Measurements from ENCODE around the gene FAM131A. TPM values are rescaled to one million over a fixed set of nuclear protein-coding genes. Genes with fewer than 3 reads are reported as not detected.

The FAM131A gene
- total and polyA plus RNA-seq, 2 experiments from 2014 or later: 12.2 to 12.6 TPM

- TF ChIP-seq EZH2phosphoT487 (IDR thresholded peaks at IDR 0.05; ENCODE audit: low read depth, severe bottlenecking, unreplicated experiment): no peak
- TF ChIP-seq, protein P1, sequence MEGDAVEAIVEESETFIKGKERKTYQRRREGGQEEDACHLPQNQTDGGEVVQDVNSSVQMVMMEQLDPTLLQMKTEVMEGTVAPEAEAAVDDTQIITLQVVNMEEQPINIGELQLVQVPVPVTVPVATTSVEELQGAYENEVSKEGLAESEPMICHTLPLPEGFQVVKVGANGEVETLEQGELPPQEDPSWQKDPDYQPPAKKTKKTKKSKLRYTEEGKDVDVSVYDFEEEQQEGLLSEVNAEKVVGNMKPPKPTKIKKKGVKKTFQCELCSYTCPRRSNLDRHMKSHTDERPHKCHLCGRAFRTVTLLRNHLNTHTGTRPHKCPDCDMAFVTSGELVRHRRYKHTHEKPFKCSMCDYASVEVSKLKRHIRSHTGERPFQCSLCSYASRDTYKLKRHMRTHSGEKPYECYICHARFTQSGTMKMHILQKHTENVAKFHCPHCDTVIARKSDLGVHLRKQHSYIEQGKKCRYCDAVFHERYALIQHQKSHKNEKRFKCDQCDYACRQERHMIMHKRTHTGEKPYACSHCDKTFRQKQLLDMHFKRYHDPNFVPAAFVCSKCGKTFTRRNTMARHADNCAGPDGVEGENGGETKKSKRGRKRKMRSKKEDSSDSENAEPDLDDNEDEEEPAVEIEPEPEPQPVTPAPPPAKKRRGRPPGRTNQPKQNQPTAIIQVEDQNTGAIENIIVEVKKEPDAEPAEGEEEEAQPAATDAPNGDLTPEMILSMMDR (IDR thresholded peaks at IDR 0.05; ENCODE audit: poor library complexity): peak; percentile 94
- no peak for TF ChIP-seq EZH2 (IDR thresholded peaks at IDR 0.05; ENCODE audit: borderline replicate concordance)
- H3K9me2 ChIP-seq (replicated peaks; ENCODE audit: insufficient read depth): no peaks in the 10 kb centered on the region
- no peaks in the 10 kb centered on the region for H3K79me2 ChIP-seq
- WGBS (ENCODE audit: low lambda C conversion rate, missing lambda C conversion rate): 41% methylated on average over 5 of the region's 5 CpGs
- no peaks in the 10 kb centered on the region for H4K20me1 ChIP-seq (ENCODE audit: insufficient read depth, poor library complexity, severe bottlenecking)
- no peak overlapping the region for H3K4me3 ChIP-seq
- H3K4me2 ChIP-seq: no peak overlapping the region
- H3K36me3 ChIP-seq (replicated peaks; ENCODE audit: insufficient read depth, low read depth): peaks cover 4% of the 10 kb centered on the region
- peak; percentile 91 for DNase-seq (ENCODE audit: low spot score)
- no peaks in the 10 kb centered on the region for H3K27me3 ChIP-seq
- no peak overlapping the region for H3K27ac ChIP-seq
- peaks cover 5% of the 10 kb centered on the region for H3K4me1 ChIP-seq (ENCODE audit: insufficient read depth)
- no peak overlapping the region for H2AFZ ChIP-seq
- no peaks in the 10 kb centered on the region for H3K9me3 ChIP-seq (ENCODE audit: low read depth)
Observed at GRCh38 chr3:184371570-184372018, 34.2 kb downstream of the FAM131A start.

GRCh38 chr3:184372296-184372821, 35.0 kb downstream of the FAM131A start:
- H3K4me3 ChIP-seq: no peak overlapping the region
- H4K20me1 ChIP-seq (ENCODE audit: insufficient read depth, poor library complexity, severe bottlenecking): no peaks in the 10 kb centered on the region
- no peaks in the 10 kb centered on the region for H3K9me2 ChIP-seq (replicated peaks; ENCODE audit: insufficient read depth)
- H3K4me2 ChIP-seq: no peak overlapping the region
- H3K9me3 ChIP-seq (ENCODE audit: low read depth): no peaks in the 10 kb centered on the region
- WGBS (ENCODE audit: low lambda C conversion rate, missing lambda C conversion rate): 85% methylated on average over 8 of the region's 8 CpGs
- no peak overlapping the region for H3K27ac ChIP-seq
- H3K36me3 ChIP-seq (replicated peaks; ENCODE audit: insufficient read depth, low read depth): peaks cover 4% of the 10 kb centered on the region
- H3K4me1 ChIP-seq (ENCODE audit: insufficient read depth): peaks cover 5% of the 10 kb centered on the region
- no peak overlapping the region for H2AFZ ChIP-seq
- H3K79me2 ChIP-seq: no peaks in the 10 kb centered on the region
- TF ChIP-seq EZH2phosphoT487 (IDR thresholded peaks at IDR 0.05; ENCODE audit: low read depth, severe bottlenecking, unreplicated experiment) (no peak), EZH2 (IDR thresholded peaks at IDR 0.05; ENCODE audit: borderline replicate concordance) (no peak)
- TF ChIP-seq, protein P1 (IDR thresholded peaks at IDR 0.05; ENCODE audit: poor library complexity): no peak
- no peaks in the 10 kb centered on the region for H3K27me3 ChIP-seq
- no peak for DNase-seq (ENCODE audit: low spot score)

- Histone ChIP-seq H2AFZ (no peak overlapping the region), H3K9me3 (ENCODE audit: low read depth) (no peaks in the 10 kb centered on the region), H3K4me2 (no peak overlapping the region), H3K4me1 (ENCODE audit: insufficient read depth) (peaks cover 8% of the 10 kb centered on the region), H4K20me1 (ENCODE audit: insufficient read depth, poor library complexity, severe bottlenecking) (no peaks in the 10 kb centered on the region), H3K9me2 (replicated peaks; ENCODE audit: insufficient read depth) (no peaks in the 10 kb centered on the region), H3K36me3 (replicated peaks; ENCODE audit: insufficient read depth, low read depth) (peaks cover 4% of the 10 kb centered on the region), H3K27ac (no peak overlapping the region), H3K27me3 (no peaks in the 10 kb centered on the region), H3K4me3 (no peak overlapping the region), H3K79me2 (no peaks in the 10 kb centered on the region)
- TF ChIP-seq EZH2phosphoT487 (IDR thresholded peaks at IDR 0.05; ENCODE audit: low read depth, severe bottlenecking, unreplicated experiment) (no peak), EZH2 (IDR thresholded peaks at IDR 0.05; ENCODE audit: borderline replicate concordance) (no peak)
- TF ChIP-seq, protein P1 (IDR thresholded peaks at IDR 0.05; ENCODE audit: poor library complexity): no peak
- DNase-seq (ENCODE audit: low spot score): no peak
- 82% methylated on average over 5 of the region's 5 CpGs for WGBS (ENCODE audit: low lambda C conversion rate, missing lambda C conversion rate)
Observed at GRCh38 chr3:184372911-184373310, 35.5 kb downstream of the FAM131A start.

Data from hepatocyte (in vitro differentiated cells).